Endothelial cell (in vitro differentiated cells): ENCODE data around the gene TEX35. TPM values are rescaled to one million over a fixed set of nuclear protein-coding genes. Genes with fewer than 3 reads are reported as not detected.

Source experiments
- DNase-seq: peaks from one replicate; pipeline ENCODE4 v3.0.0; 2021; ENCODE audit warnings: low spot score
- H3K27ac Mint-ChIP-seq: one replicate; pipeline ENCODE4 v1.8.0; 2021; ENCODE audit warnings: mixed read lengths, inconsistent platforms; ENCODE audit not compliant: unreplicated experiment
- H3K27me3 Mint-ChIP-seq: one replicate; pipeline ENCODE4 v1.8.0; 2021; ENCODE audit warnings: mild to moderate bottlenecking, moderate library complexity, mixed read lengths, inconsistent platforms; ENCODE audit not compliant: unreplicated experiment
- H3K36me3 Mint-ChIP-seq: one replicate; pipeline ENCODE4 v1.8.0; 2021; ENCODE audit warnings: mild to moderate bottlenecking, low read depth, mixed read lengths, inconsistent platforms; ENCODE audit not compliant: unreplicated experiment
- H3K4me1 Mint-ChIP-seq: one replicate; pipeline ENCODE4 v1.8.0; 2021; ENCODE audit warnings: mild to moderate bottlenecking, mixed read lengths, inconsistent platforms; ENCODE audit not compliant: unreplicated experiment
- H3K4me3 Mint-ChIP-seq: one replicate; pipeline ENCODE4 v1.8.0; 2021; ENCODE audit warnings: mild to moderate bottlenecking, mixed read lengths, inconsistent platforms; ENCODE audit not compliant: unreplicated experiment
- H3K9me3 Mint-ChIP-seq: one replicate; pipeline ENCODE4 v1.8.0; 2021; ENCODE audit warnings: mixed read lengths, inconsistent platforms; ENCODE audit not compliant: unreplicated experiment
- CTCF ChIP-seq: fragments of 200-600 bp; sonication (generic); IDR thresholded peaks from one replicate; pipeline ENCODE4 v1.5.0; 2021; ENCODE audit warnings: antibody characterized with exemption; ENCODE audit not compliant: unreplicated experiment
- total RNA-seq: library from RNA; stranded (reverse); fragmentation: NEBNext Ultra II Directional; extraction: Animal tissue kit (Norgen Biotek cat#: 25700); gene quantifications from one replicate; pipeline ENCODE4 v1.2.1, GENCODE V29; 2021; ENCODE audit not compliant: unreplicated experiment

TEX35 gene
- total RNA-seq, 1 donor from 2014 or later = not detected

GRCh38 chr1:178493301-178493741 is 19.6 kb upstream of the TEX35 start:
- peaks cover 13% of the 10 kb centered on the region for H3K27me3 Mint-ChIP-seq
- TF ChIP-seq CTCF = no peak
- no peak overlapping the region for H3K4me3 Mint-ChIP-seq
- DNase-seq = no peak
- H3K27ac Mint-ChIP-seq = no peak overlapping the region
- no peaks in the 10 kb centered on the region for H3K9me3 Mint-ChIP-seq
- peaks cover 7% of the 10 kb centered on the region for H3K4me1 Mint-ChIP-seq
- peaks cover 7% of the 10 kb centered on the region for H3K36me3 Mint-ChIP-seq

GRCh38 chr1:178494569-178494971 is 18.3 kb upstream of the TEX35 start:
- no peak for DNase-seq

GRCh38 chr1:178495158-178495557 is 17.8 kb upstream of the TEX35 start:
- no peaks in the 10 kb centered on the region for H3K9me3 Mint-ChIP-seq

More at GRCh38 chr1:178494569-178494971, 18.3 kb upstream of the TEX35 start:
- peak overlapping the region; percentile 64 for H3K27ac Mint-ChIP-seq
- peaks cover 13% of the 10 kb centered on the region for H3K27me3 Mint-ChIP-seq
- no peaks in the 10 kb centered on the region for H3K9me3 Mint-ChIP-seq
- H3K4me1 Mint-ChIP-seq = peaks cover 7% of the 10 kb centered on the region
- peaks cover 4% of the 10 kb centered on the region for H3K36me3 Mint-ChIP-seq
- H3K4me3 Mint-ChIP-seq = no peak overlapping the region
- TF ChIP-seq CTCF = no peak

DNA sequence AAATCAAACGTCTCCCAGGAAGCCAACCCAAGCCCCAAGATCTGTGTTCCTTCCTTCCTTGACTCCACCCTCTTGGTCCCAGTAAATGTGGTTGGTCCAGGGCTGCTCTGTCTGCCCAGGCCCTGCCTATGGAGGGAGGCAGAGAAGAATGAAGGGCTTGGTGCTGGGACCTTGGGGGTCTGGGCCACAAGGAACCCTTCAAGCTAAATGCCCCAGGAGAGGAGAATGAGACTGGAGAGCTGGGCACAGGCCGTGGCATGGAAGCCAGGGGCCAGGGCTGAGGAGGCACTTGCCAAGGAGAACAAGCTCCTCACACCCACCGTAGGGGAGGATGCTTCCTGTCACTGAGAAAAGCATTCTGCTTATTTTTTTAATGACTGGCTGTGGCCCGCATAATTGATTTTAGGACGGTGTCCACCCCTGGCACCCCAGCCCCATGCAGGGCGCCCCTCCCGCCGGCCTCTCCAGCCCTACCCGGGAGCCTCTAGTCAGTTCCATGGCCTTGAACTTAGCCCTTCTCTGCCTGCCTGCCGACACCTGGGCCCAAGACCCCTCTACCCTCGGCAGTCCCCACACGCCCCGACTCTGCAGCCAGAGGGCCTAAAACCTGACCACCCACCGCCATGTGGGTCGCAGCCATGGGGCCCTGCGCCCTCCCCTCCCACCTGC is 17.0 kb upstream of the TEX35 start:
- Mint-ChIP-seq H3K4me1 (peaks cover 17% of the 10 kb centered on the region), H3K27me3 (peaks cover 13% of the 10 kb centered on the region), H3K4me3 (no peak overlapping the region), H3K36me3 (peaks cover 4% of the 10 kb centered on the region), H3K27ac (no peak overlapping the region), H3K9me3 (no peaks in the 10 kb centered on the region)
- DNase-seq = no peak
- no peak for TF ChIP-seq CTCF

More at GRCh38 chr1:178495158-178495557, 17.8 kb upstream of the TEX35 start:
- Mint-ChIP-seq H3K27ac (peak overlapping the region; percentile 64), H3K27me3 (peaks cover 13% of the 10 kb centered on the region), H3K36me3 (peaks cover 4% of the 10 kb centered on the region), H3K4me3 (peak overlapping the region; percentile 49), H3K4me1 (peaks cover 10% of the 10 kb centered on the region)
- TF ChIP-seq CTCF = no peak
- DNase-seq = no peak

- no peak for DNase-seq
- Mint-ChIP-seq H3K9me3 (no peaks in the 10 kb centered on the region), H3K27me3 (peaks cover 13% of the 10 kb centered on the region), H3K36me3 (peaks cover 4% of the 10 kb centered on the region), H3K4me3 (no peak within 1 kb of the TSS), H3K27ac (no peak within 1 kb of the TSS), H3K4me1 (peaks cover 24% of the 10 kb centered on the region)
- TF ChIP-seq CTCF = no peak
Measured at GRCh38 chr1:178496410-178497135, 16.3 kb upstream of the TEX35 start, which contains the start of gene CLEC20A. TSS of gene CLEC20A (minus strand) at chr1:178496964. CDS start at chr1:178496939, 25 bp downstream.
